HUES64 (cell line): ENCODE measurements around the gene PRDM7. TPM values are rescaled to one million over a fixed set of nuclear protein-coding genes. Genes with fewer than 3 reads are reported as not detected.
A peak's percentile ranks its signal among the peaks of the same experiment; 100 is the strongest.
"Not testable (repeated sequence)": the region's sequence is repeated elsewhere in the genome, so short reads cannot be mapped to it uniquely, and the experiment has no call there.

Experiments used
- H3K27ac ChIP-seq: 2 replicates; pipeline ENCODE4 v1.7.0; 2013; ENCODE audit warnings: low read depth, low read length, inconsistent platforms
- H3K27me3 ChIP-seq: 2 replicates; pipeline ENCODE4 v1.6.1; 2013; ENCODE audit warnings: mild to moderate bottlenecking, low read length; ENCODE audit not compliant: insufficient read depth
- H3K36me3 ChIP-seq: 2 replicates; pipeline ENCODE4 v1.6.1; 2013; ENCODE audit warnings: mild to moderate bottlenecking, low read length; ENCODE audit not compliant: insufficient read depth
- H3K4me1 ChIP-seq: 2 replicates; pipeline ENCODE4 v1.6.1; 2013; ENCODE audit warnings: mild to moderate bottlenecking, low read length, moderate library complexity; ENCODE audit not compliant: insufficient read depth
- H3K4me3 ChIP-seq: 2 replicates; pipeline ENCODE4 v1.5.1; 2013; ENCODE audit warnings: mild to moderate bottlenecking, low read length, moderate library complexity
- H3K9ac ChIP-seq: 2 replicates; pipeline ENCODE4 v1.6.1; 2013; ENCODE audit warnings: mild to moderate bottlenecking, low read depth, low read length
- H3K9me3 ChIP-seq: 2 replicates; pipeline ENCODE4 v1.6.1; 2013; ENCODE audit warnings: low read depth, low read length; ENCODE audit not compliant: insufficient read depth
- WGBS: fragments of 150-250, 120-280 bp; methylation state at CpG from one replicate; pipeline ENCODE4 v1.1.7; 2013; ENCODE audit warnings: missing lambda C conversion rate; 5-methylcytosine and 5-hydroxymethylcytosine counted together
- polyA plus RNA-seq, 2 experiments: library from polyadenylated mRNA; stranded (reverse); fragments of 50-300 nt; gene quantifications; one replicate each; pipeline ENCODE4 v1.2.3, GENCODE V29; 2013

Gene PRDM7
- polyA plus RNA-seq (2013, experiment 1 of 2) = not detected
- not detected for polyA plus RNA-seq (2013, experiment 2 of 2)

DNA sequence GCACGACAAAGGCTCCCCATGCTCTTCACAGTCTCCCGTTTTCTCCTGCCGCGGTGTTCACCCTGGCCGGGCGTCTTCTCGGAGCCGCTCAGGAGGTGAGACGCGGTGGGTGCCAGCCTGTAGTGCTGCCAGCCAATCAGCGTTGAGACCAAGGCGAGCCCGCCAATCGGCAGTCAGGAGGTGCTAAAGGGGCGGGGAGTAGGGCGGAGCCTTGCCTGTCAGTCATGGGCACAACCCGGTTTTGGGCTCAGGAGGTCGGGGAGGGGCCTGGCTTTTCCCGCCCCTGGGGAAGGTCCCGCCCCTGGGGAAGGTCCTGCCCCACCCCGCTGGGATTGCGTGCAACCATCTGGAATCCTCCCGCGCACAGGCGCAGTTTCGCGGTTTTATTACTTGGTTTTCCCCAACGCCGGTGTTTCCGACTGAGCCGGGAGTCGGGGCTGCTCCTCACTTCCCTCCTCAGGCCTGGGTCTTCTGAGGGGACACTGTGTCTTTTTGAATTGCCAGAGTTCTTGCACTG, at the start of gene PRDM7:
Gene PRDM7, minus strand, starts transcription at position 92 of the 517 bp plus-strand sequence. CDS start 1,421 bp downstream, outside the sequence.
- peak within 1 kb of the TSS; percentile 73; the same call in 1 of the 2 replicates for H3K27ac ChIP-seq
- H3K27me3 ChIP-seq = peaks cover 35% of the 10 kb centered on the region
- H3K4me3 ChIP-seq = peak within 1 kb of the TSS; percentile 59
- H3K9ac ChIP-seq = peak within 1 kb of the TSS; percentile 67
- no peaks in the 10 kb centered on the region for H3K9me3 ChIP-seq
- H3K36me3 ChIP-seq = no peaks in the 10 kb centered on the region
- no peaks in the 10 kb centered on the region for H3K4me1 ChIP-seq
- WGBS = under 1% methylated on average over 32 of the region's 32 CpGs

DNA sequence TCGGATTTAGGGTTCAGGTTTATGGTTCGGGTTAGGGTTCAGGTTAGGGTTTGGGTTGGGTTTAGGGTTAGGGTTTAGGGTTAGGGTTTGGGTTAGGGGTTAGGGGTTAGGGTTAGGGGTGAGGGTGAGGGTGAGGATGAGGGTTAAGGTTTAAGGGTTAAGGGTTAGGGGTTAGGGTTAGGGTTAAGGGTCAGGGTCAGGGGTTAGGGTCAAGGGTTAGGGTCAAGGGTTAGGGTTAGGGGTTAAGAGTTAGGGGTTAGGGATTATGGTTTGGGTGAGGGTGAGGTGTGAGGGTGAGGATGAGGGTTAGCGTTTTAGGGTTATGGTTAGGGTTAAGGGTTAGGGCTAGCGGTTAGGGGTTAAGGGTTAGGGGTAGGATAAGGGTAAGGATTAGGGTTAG, 44.7 kb upstream of the PRDM7 start:
- H3K4me3 ChIP-seq, H3K27ac ChIP-seq, H3K27me3 ChIP-seq, H3K9me3 ChIP-seq, H3K36me3 ChIP-seq, H3K9ac ChIP-seq, H3K4me1 ChIP-seq: not testable (repeated sequence)
- 91% methylated on average over 1 of the region's 4 CpGs for WGBS

DNA sequence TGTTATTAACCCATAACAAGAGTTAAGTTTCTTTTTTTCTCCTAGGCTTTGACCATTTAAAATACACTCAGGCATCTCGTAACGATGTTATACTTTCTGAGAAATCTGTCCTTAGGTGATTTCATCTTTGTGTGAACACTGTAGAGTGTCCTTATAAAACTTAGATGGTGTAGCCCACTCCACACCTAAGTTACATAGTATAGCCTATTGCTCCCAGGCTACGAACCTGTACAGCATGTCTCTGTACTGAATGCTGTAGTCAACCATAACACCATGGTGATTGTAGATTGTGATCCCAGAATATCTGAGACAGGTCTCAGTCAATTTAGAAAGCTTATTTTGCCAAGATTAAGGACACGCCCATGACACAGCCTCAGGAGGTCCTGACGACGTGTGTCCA, 30.5 kb upstream of the PRDM7 start:
- WGBS = no CpG with 5 or more reads among the region's 6 CpGs
- H3K4me3 ChIP-seq, H3K27me3 ChIP-seq, H3K27ac ChIP-seq, H3K4me1 ChIP-seq, H3K9ac ChIP-seq, H3K36me3 ChIP-seq, H3K9me3 ChIP-seq: not testable (repeated sequence)

DNA sequence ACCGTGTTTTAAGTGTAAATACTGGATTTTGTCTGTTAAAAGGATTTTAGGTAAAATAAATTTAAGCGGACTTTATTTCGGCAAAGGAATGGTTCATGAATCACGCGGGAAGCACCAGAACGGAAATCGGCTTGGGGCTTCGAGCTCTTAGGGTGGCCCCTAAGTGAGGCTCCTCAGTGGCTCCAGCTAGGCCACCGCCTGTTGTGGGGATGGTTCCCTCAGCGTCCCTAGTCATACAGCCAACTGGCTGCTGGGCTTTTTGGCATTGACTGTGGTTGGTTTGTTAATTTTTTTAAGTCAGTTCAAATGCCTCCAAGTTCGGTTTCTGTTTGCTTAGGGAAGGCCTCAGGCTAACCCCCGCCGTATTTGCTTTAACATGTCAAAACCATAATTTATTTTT, 29.9 kb upstream of the PRDM7 start:
- H3K4me3 ChIP-seq, H3K36me3 ChIP-seq, H3K4me1 ChIP-seq, H3K9me3 ChIP-seq, H3K27ac ChIP-seq, H3K27me3 ChIP-seq, H3K9ac ChIP-seq: not testable (repeated sequence)
- WGBS = 98% methylated on average over 6 of the region's 13 CpGs

DNA sequence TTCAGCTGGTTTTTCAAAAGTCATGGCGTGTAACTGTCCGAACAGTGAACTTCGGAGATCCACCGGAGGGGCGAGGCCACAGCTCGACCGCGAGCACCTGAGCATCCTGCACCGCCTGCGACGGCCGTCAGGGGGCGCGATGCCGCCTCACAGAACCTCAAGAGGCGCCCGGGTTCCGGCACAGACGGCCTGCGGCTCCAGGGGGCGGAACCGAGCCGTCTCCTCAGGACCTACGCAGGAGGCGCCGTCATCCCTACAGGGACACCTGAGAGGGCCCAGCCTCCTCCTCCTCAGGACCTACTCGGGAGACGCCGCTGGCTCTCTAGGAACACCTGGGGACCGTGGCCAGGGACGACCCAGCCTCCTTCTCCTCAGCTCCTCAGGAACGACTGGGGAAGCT, 29.1 kb upstream of the PRDM7 start:
- 69% methylated on average over 29 of the region's 32 CpGs for WGBS
- not testable (repeated sequence) for H3K27ac ChIP-seq, H3K9me3 ChIP-seq, H3K27me3 ChIP-seq, H3K36me3 ChIP-seq, H3K4me1 ChIP-seq
- H3K9ac ChIP-seq = 0 out of 2 replicates have a peak overlapping the region, but pooled peaks have one; percentile 40
- peak overlapping the region; percentile 58 for H3K4me3 ChIP-seq

DNA sequence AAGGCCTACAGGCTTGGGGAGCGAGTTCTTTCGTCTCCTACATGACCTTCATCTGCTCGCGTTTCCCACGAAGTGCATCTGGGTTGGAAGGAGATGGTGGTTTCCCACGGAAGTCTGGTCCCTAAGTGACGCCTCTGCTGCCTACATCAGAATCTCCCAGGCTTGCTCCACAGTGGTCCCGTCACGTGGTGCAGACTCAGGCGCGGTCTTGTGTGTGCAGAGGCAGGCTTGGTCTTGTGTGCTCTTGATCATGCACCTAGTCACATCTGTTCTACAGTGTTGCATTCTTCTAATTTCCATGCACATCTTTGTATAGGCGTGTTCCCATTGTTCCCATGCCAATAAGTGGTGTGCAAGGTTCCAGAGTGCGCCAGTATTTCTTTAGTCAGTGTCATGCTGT, 27.6 kb upstream of the PRDM7 start:
- not testable (repeated sequence) for H3K36me3 ChIP-seq, H3K4me3 ChIP-seq, H3K9ac ChIP-seq, H3K27ac ChIP-seq, H3K9me3 ChIP-seq, H3K4me1 ChIP-seq, H3K27me3 ChIP-seq
- 94% methylated on average over 11 of the region's 13 CpGs for WGBS

DNA sequence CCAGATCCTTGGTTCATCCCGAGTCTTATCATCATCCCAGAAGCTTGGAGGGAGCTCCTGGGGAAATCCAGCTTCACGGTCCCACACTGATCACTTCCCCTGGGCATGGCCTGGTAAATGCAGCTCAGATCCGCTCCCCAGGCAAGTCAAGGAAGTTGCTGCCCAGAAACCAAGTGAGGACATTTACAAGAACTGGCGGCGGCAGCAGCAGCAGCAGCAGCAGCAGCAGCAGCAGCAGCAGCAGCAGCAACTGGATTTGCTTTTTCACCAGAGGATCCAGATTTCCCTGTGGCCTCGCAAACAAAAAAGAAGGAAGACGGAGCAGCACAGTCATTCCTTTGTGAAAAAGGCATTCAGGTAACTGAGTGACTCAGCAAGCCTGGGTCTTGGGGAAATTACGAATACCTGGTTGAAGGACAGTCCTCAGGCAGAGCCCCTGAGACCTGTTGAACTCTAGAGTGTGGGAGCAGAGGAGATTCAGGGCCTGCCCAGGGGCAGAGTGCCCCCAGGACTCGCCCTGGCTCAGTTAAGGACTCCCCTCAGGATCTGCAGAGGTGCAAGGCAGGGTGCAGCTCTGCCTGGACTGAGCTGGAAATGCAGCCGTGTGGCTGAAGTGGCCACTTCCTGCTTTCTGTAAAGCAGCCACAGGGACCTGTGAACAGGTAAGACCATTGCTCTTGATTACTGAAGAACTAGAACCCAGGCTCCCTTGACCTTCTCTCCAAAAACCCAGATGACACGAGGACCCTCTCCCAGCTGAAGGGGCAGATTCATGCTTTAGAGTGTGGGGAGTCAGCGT, 25.2 kb upstream of the PRDM7 start:
- not testable (repeated sequence) for H3K9me3 ChIP-seq, H3K27ac ChIP-seq, H3K4me1 ChIP-seq, H3K9ac ChIP-seq, H3K4me3 ChIP-seq, H3K36me3 ChIP-seq, H3K27me3 ChIP-seq
- 68% methylated on average over 8 of the region's 12 CpGs for WGBS

DNA sequence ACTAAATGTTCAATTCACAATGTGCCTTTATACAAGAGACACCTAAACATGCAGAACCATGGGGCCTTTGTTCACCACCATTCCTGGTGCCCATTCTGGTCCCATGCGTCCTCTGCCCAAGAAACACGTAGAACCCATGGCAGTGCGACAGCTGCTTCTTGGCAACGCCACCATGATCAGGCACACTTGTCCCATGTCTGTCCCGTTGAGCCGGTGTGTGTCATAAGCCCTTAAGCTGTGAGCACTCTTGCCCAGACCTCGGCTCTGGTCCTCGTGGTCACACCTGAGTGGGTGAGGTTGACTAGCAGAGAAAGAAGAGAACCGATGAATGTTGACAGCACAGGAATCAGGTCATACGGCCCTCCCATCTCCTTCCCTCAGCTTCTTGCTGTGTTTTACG, 24.2 kb upstream of the PRDM7 start:
- not testable (repeated sequence) for H3K4me3 ChIP-seq, H3K36me3 ChIP-seq, H3K9ac ChIP-seq, H3K27ac ChIP-seq, H3K4me1 ChIP-seq, H3K27me3 ChIP-seq, H3K9me3 ChIP-seq
- WGBS = 97% methylated on average over 10 of the region's 11 CpGs

DNA sequence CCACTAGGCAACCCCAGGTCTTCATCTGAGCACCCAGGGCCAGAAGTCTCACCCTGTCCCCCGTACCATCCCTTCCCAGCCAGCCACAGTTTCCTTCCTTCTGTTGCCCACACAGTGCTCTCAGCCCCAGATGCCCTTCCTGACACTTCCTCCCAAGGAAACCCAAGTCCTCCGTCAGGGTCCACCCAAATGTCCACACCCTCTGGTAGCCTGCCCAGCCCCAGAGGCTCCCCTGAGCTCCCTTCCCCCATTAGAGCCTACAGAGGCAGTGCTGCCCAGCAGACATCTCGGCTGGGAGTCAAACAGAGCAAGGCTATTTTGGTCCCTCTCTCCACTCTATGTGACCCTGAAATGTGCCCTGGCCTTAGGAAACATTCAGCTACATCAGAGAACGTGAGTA, 23.7 kb upstream of the PRDM7 start:
- H3K27ac ChIP-seq, H3K4me3 ChIP-seq, H3K9me3 ChIP-seq, H3K9ac ChIP-seq, H3K27me3 ChIP-seq, H3K4me1 ChIP-seq, H3K36me3 ChIP-seq: not testable (repeated sequence)
- WGBS = no CpG with 5 or more reads among the region's 4 CpGs

DNA sequence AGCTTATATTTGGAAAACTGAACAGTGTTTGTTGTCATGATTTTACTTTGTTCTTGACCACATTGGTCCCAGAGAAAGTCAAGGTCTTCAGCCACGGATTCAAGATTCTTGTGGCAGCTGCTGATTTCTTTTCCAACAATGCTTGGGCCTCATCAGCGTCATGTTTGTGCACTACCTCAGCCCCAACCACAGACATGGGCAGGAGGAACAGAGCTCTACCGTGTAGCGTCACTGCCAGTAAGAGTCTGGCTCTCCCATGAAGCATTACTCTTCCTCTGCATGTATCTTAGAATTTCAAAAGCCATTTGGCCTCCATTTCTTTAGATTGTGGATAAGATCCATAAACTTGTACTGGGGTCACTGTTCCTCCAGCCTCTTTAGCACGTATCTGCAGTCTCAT, 23.1 kb upstream of the PRDM7 start:
- not testable (repeated sequence) for H3K4me1 ChIP-seq, H3K36me3 ChIP-seq, H3K27me3 ChIP-seq, H3K4me3 ChIP-seq, H3K27ac ChIP-seq, H3K9ac ChIP-seq, H3K9me3 ChIP-seq
- 94% methylated on average over 2 of the region's 5 CpGs for WGBS

DNA sequence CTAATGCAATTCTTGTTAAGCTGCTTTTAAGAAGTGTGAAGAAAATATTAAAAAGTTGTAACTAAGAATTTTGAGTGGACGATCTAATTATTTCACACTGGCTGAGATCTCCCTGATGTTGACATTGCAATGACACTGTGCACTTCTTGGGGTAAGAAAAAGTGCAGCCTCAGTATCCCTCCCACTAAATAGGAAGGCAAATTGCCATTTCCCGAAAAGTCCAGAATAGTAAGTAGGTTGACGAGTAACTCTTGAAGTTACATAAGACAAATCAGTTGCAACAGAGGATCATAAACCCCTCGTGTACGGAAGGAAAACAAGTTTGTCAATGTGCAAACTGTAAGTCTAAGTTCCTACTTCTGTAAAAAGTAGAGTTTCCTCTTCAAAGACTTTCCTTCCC, 21.8 kb upstream of the PRDM7 start:
- not testable (repeated sequence) for H3K9me3 ChIP-seq, H3K36me3 ChIP-seq, H3K27ac ChIP-seq, H3K4me1 ChIP-seq, H3K4me3 ChIP-seq, H3K27me3 ChIP-seq, H3K9ac ChIP-seq
- WGBS = 91% methylated on average over 1 of the region's 5 CpGs
